Nephron (organoid): ENCODE data around the gene ZFP36.

Experiments
- H3K27ac Mint-ChIP-seq, 3 experiments: 2 replicates each; pipeline ENCODE4 v1.8.0; 2020; ENCODE audit warnings: mixed read lengths in 3 of 3, mild to moderate bottlenecking in 2 of 3, moderate library complexity in 1 of 3
- H3K27me3 Mint-ChIP-seq: 2 replicates; pipeline ENCODE4 v1.8.0; 2021; ENCODE audit warnings: low read depth, mild to moderate bottlenecking, moderate library complexity, mixed read lengths
- H3K36me3 Mint-ChIP-seq: 2 replicates; pipeline ENCODE4 v1.8.0; 2020; ENCODE audit warnings: low read depth, mixed read lengths
- H3K4me1 Mint-ChIP-seq: 2 replicates; pipeline ENCODE4 v1.8.0; 2020; ENCODE audit warnings: mixed read lengths
- H3K4me3 Mint-ChIP-seq, 3 experiments: 2 replicates each; pipeline ENCODE4 v1.8.0; 2020; ENCODE audit warnings: mild to moderate bottlenecking in 3 of 3, mixed read lengths in 3 of 3, moderate library complexity in 2 of 3
- H3K9me3 Mint-ChIP-seq: 2 replicates; pipeline ENCODE4 v1.8.0; 2020; ENCODE audit warnings: mixed read lengths
- TF ChIP-seq, protein P1 (sequence below), 3 experiments: fragments of 200-600 bp; sonication (generic); IDR thresholded peaks; one replicate each; pipeline ENCODE4 v1.5.0; 2021; ENCODE audit warnings: antibody characterized with exemption in 3 of 3; ENCODE audit not compliant: unreplicated experiment in 3 of 3

ZFP36 gene

DNA sequence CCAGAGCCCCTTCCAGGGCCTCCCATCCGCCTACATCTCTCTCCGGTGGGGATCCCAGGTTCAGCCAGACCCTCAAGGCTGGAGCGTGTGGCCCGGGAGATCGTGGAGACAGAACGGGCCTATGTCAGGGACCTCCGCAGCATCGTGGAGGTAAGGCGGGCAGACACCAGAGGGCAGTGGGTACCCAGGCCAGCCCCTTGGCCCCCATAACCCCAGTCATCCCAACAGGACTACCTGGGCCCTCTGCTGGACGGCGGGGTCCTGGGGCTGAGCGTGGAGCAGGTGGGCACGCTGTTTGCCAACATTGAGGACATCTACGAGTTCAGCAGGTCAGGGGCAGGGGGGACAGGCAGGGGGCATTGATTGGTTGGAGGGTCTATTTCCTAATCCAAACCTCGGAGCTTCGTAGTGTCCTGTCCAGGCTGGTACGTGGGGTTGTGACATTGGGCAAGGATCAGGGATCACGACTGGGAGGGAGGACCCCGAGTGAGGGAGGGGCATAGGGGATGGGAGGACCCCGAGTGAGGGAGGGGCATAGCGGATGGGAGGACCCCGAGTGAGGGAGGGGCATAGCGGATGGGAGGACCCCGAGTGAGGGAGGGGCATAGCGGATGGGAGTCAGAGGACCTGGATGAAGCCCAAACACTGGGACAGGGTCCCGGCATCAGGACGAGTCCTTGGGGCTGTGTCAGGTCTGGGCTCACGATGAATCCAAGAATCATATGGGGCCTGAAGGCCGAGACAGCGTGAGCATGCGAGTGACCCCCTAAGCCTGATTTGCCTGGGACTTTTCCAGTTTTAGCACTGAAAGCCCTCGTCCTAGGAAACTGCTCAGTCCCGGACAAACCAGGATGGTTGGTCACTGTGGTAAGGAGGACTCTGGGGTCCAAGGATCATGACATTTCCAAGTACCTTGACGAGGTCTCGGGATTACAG lies 8.7 kb downstream of the ZFP36 start:
- Mint-ChIP-seq H3K27me3 (peaks cover 5% of the 10 kb centered on the region), H3K9me3 (no peaks in the 10 kb centered on the region), H3K27ac (peak overlapping the region; percentile 54 to 93 (median 59)), H3K36me3 (peaks cover 38% of the 10 kb centered on the region), H3K4me1 (peaks cover 29% of the 10 kb centered on the region), H3K4me3 (peak overlapping the region; percentile 97 to 99 (median 97))
- TF ChIP-seq, protein P1, sequence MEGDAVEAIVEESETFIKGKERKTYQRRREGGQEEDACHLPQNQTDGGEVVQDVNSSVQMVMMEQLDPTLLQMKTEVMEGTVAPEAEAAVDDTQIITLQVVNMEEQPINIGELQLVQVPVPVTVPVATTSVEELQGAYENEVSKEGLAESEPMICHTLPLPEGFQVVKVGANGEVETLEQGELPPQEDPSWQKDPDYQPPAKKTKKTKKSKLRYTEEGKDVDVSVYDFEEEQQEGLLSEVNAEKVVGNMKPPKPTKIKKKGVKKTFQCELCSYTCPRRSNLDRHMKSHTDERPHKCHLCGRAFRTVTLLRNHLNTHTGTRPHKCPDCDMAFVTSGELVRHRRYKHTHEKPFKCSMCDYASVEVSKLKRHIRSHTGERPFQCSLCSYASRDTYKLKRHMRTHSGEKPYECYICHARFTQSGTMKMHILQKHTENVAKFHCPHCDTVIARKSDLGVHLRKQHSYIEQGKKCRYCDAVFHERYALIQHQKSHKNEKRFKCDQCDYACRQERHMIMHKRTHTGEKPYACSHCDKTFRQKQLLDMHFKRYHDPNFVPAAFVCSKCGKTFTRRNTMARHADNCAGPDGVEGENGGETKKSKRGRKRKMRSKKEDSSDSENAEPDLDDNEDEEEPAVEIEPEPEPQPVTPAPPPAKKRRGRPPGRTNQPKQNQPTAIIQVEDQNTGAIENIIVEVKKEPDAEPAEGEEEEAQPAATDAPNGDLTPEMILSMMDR (IDR thresholded peaks at IDR 0.05; ENCODE audit: unreplicated experiment in 3 of 3), result no peak

DNA sequence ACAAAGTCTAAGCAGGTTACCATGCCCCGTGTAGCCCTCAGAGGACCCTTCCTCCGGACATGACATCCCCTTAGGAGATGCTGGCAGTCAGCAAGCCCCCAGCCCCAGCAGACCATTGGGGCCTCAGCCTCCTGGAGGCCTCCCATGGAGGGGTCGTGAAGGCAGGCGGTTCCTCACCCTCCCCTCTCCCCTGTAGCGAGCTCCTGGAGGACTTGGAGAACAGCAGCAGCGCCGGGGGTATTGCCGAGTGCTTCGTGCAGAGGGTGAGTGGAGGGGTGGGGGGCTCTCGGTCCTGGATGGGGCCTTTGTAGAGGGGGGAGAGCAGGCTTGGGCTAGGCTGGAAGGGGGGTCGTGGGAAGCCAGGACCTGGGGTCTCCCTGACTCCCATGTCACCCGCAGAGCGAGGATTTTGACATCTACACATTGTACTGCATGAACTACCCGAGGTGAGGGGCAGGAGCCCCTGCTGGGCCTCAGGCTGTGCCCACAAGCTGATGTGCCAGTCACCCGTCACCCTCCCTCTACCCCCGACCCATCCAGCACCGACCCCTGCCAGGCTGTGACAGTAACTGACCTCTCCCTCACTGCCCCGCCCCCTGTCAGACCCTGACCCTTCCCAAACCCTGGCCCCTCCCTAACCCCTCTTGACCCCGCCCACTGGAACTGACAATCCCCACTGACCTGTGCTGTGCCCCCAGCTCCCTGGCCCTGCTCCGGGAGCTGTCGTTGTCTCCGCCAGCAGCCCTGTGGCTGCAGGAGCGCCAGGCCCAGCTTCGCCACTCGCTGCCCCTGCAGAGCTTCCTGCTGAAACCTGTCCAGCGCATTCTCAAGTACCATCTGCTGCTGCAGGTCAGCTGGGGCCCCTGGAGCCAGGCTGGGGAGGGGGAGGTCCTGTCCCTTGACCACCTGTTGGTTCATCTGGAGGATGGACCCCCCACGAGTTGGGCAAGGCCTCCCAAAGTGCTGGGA lies 9.8 kb downstream of the ZFP36 start:
- TF ChIP-seq, protein P1 (IDR thresholded peaks at IDR 0.05; ENCODE audit: unreplicated experiment in 3 of 3), result no peak
- Mint-ChIP-seq H3K4me3 (no peak overlapping the region), H3K4me1 (peaks cover 19% of the 10 kb centered on the region), H3K9me3 (no peaks in the 10 kb centered on the region), H3K36me3 (peaks cover 48% of the 10 kb centered on the region), H3K27ac (no peak overlapping the region), H3K27me3 (peaks cover 5% of the 10 kb centered on the region)

DNA sequence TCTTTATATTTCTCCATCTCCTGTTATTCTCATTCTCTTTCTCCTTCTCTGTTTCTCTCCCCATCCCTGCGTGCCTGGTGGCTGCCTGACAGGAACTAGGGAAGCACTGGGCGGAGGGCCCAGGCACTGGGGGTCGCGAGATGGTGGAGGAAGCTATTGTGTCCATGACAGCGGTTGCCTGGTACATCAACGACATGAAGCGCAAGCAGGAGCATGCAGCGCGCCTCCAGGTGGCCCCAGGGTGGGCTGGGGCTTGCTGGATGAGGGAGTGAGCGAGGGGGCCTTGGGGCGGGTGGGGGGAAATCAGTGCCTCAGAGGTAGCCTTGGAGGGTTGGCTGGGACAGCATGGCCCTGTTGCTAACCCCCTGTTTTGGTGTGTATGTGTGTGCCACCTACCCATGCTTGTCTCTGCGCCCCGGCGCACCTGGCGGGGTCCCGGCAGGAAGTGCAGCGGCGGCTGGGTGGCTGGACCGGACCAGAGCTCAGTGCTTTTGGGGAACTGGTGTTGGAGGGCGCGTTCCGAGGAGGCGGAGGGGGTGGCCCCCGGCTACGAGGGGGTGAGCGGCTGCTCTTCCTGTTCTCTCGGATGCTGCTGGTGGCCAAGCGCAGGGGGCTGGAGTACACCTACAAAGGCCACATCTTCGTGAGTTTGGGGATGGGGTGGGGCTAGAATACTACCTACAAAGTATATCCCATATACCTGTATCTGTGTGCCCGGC lies 11.0 kb downstream of the ZFP36 start:
- Mint-ChIP-seq H3K4me1 (peaks cover 10% of the 10 kb centered on the region), H3K36me3 (peaks cover 50% of the 10 kb centered on the region), H3K9me3 (no peaks in the 10 kb centered on the region), H3K4me3 (peak overlapping the region; percentile 65 to 74 (median 73)), H3K27ac (no peak overlapping the region), H3K27me3 (no peaks in the 10 kb centered on the region)
- TF ChIP-seq, protein P1 (IDR thresholded peaks at IDR 0.05; ENCODE audit: unreplicated experiment in 3 of 3), result no peak

DNA sequence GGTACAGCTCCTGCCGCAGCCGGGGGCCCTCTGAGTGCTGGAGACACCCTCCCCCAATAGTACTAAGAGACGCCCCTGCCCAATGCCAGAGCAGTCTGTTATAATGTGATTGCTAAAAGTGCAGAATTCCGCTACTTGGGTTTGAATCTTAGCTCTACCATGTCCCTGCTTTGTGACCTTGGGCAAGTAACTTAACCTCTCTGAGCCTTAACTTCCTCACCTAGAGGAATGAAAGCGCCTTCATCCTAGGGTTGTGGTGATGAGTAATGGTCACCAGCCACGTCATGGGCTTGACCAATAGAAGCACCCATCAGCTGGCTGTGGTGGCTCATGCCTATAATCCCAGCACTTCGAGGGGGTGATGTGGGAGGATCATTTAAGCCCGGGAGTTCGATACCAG lies 12.4 kb downstream of the ZFP36 start:
- Mint-ChIP-seq H3K4me1 (peaks cover 9% of the 10 kb centered on the region), H3K9me3 (no peaks in the 10 kb centered on the region), H3K27me3 (no peaks in the 10 kb centered on the region), H3K27ac (no peak overlapping the region), H3K36me3 (peaks cover 58% of the 10 kb centered on the region), H3K4me3 (peak overlapping the region in 1 of 3 experiments; percentile 62)
- TF ChIP-seq, protein P1 (IDR thresholded peaks at IDR 0.05; ENCODE audit: unreplicated experiment in 3 of 3), result no peak

DNA sequence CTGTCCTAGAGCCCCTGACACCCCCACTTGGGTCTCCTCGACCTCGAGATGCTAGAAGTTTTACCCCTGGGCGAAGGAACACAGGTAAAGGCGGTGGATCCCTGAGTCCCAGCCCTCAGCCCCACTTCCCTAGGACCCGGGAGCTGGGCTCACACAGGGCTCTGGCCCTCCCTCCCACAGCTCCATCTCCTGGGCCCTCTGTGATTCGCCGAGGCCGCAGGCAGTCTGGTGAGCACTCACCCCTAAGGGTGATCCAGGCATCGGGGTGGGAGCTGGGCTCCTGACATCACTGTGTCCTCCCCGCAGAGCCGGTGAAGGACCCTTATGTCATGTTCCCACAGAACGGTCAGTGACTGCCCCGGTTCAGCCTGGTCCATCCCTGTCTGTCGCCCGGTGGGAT lies 14.1 kb downstream of the ZFP36 start:
- no peak overlapping the region for H3K27ac Mint-ChIP-seq
- H3K4me3 Mint-ChIP-seq, result no peak overlapping the region
- peaks cover 54% of the 10 kb centered on the region for H3K36me3 Mint-ChIP-seq
- no peaks in the 10 kb centered on the region for H3K27me3 Mint-ChIP-seq
- no peaks in the 10 kb centered on the region for H3K9me3 Mint-ChIP-seq
- peaks cover 3% of the 10 kb centered on the region for H3K4me1 Mint-ChIP-seq
- TF ChIP-seq, protein P1 (IDR thresholded peaks at IDR 0.05; ENCODE audit: unreplicated experiment in 3 of 3), result no peak
